ENCODE measurements around the gene STX1B.
"Not testable (repeated sequence)": the region's sequence is repeated elsewhere in the genome, so short reads cannot be mapped to it uniquely, and the experiment has no call there.

STX1B gene

GRCh38 chr16:31011815-31012214 is 1.4 kb upstream of the STX1B start:
- DNase-seq = not testable (repeated sequence)

DNA sequence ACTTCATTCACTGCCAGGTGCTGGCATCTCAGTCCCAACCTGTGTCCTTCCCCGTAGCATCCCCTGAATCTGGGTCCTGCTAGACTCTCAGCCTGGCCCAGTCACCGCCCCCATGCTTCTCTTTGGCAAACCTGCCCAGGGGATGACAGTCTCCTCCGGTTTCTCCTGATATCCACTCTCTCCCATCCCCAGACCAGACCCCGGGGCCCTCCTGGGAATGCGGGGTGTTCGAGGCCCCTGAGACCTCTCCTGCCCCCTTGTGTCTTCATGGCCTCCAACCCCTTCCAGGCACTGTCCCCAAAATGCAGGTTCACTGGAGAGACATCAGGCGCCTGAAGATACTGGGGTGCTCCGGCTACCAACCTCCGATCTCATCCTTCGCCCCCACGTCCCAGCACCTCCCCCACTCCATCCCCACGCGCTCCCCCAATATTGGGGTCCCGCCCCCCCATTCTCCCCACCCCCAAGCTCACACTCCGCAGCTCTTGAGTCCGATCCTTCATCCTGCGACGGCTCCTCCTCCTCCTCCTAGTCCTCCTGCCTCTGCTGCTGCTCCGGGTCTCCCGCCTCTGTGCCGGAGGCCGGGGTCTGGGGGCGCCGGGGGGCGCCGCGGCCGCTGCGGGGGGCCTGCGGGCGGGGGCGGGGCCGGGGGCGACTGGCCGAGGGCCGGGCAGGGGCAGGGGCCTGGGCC is 399 bp downstream of the STX1B start:
- DNase-seq = no peak

- DNase-seq = no peak
Measured at GRCh38 chr16:31009120-31009519, 1.3 kb downstream of the STX1B start.

GRCh38 chr16:31008551-31008950 is 1.9 kb downstream of the STX1B start:
- DNase-seq = no peak

DNA sequence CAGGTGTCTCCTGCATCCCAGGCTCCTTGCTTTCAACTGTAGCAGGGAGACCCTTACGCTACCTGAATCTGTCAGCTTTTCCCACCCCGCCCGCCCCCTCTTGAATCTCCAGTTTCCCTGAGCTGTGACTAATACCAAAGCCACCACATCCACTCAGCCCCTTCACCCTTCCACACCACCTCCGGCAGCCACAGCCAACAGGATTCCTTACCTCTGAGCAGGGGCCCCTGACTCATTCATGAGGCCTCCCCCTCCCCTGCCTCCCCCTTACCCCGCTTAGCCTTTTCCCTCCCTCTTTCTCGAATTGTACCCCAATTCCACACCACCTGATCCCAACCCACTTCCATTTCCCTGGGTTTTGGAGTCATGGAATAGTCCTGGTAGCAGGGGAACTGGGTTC is 2.3 kb downstream of the STX1B start:
- DNase-seq = peak; percentile 83

GRCh38 chr16:31007684-31008083 is 2.8 kb downstream of the STX1B start:
- DNase-seq = no peak

DNA sequence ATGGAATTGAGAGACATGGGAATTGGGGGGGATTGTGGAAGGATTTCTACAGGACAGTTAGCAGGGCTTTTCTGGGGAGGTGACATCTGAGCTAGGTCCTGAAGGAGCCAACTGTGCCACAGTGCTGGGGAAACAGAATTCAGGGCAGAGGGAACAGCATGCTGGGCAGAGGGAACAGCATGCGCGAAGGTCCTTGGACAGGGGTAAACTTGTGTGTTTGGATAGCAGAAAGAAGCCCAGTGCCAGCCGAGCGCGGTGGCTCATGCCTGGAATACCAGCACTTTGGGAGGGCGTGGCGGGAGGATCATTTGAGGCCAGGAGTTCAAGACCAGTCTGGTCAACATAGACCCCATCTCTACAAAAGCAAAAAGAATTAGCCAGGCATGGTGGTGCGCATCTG is 3.8 kb downstream of the STX1B start:
- DNase-seq = no peak

GRCh38 chr16:31006086-31006385 is 4.4 kb downstream of the STX1B start:
- DNase-seq = no peak

- no peak for DNase-seq
Measured at GRCh38 chr16:31005350-31006085, 4.9 kb downstream of the STX1B start.

DNA sequence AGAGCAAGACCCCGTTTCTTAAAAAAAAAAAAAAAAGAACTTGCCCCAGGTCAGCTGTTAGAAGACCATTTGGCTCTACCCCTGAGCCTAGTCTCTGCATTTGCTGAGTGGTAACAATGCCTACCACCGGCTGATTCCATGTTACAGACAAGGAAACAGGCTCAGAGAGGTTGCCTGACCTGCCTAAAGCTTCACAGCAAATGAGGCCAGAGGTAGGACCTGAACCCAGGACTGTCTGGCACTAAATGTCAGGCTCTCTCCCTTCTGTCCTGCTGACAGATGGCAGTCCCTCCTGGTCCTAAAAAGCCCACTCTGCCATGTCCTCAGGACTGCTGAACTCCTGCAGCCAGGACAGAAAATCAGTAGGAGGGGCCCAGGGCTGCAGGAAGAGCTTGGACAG is 5.8 kb downstream of the STX1B start:
- DNase-seq = no peak

- no peak for DNase-seq
Measured at GRCh38 chr16:31003744-31004143, 6.7 kb downstream of the STX1B start.

- no peak for DNase-seq
Measured at GRCh38 chr16:31002862-31003341, 7.5 kb downstream of the STX1B start.

GRCh38 chr16:31002250-31002700 is 8.2 kb downstream of the STX1B start:
- DNase-seq = no peak

- no peak for DNase-seq
Measured at GRCh38 chr16:31001507-31002249, 8.8 kb downstream of the STX1B start.

- no peak for DNase-seq
Measured at GRCh38 chr16:31000671-31001382, 9.6 kb downstream of the STX1B start.

DNA sequence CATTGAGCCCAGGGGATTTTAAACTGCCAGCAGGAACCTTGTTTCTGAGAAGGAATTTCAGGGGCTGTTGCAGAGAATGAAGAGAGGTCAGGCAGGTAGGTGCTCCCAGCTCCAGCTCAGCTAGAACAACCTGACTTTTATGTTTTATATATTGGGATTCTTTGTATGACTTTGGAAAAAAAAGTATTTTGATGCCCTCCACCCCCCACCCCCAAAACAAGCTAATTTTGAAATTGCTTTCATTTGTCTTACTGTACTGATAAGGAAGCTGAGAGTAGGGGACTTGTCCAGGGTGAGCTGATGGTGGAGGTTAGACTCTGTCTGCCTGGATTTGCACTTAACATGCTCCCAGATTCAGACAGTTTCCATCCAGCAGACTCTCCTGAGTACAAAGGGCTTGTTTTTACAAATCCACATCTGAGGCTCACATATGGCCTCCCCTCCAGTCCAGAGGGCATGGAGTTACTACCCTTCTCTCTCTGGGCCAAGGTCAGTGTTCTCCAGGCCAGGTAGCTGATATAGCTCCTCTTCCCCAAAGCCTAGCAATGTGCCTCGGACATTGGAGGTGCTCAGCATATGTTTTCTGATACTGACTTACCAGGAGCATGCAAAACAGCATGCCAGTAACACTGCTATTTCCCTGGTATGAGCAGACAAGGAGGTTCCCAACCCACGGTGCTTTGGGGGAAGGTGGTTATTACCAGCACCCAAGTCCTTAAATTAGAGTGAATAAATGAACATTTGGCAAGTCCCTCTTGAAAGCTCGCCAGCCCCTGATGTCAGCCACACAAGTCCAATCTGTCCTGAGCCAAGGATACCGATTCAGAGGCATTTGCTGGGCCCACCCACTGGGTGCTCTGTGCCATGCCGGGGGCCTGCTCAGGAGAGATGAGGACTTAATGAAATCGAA is 11.3 kb downstream of the STX1B start:
- DNase-seq = no peak

DNA sequence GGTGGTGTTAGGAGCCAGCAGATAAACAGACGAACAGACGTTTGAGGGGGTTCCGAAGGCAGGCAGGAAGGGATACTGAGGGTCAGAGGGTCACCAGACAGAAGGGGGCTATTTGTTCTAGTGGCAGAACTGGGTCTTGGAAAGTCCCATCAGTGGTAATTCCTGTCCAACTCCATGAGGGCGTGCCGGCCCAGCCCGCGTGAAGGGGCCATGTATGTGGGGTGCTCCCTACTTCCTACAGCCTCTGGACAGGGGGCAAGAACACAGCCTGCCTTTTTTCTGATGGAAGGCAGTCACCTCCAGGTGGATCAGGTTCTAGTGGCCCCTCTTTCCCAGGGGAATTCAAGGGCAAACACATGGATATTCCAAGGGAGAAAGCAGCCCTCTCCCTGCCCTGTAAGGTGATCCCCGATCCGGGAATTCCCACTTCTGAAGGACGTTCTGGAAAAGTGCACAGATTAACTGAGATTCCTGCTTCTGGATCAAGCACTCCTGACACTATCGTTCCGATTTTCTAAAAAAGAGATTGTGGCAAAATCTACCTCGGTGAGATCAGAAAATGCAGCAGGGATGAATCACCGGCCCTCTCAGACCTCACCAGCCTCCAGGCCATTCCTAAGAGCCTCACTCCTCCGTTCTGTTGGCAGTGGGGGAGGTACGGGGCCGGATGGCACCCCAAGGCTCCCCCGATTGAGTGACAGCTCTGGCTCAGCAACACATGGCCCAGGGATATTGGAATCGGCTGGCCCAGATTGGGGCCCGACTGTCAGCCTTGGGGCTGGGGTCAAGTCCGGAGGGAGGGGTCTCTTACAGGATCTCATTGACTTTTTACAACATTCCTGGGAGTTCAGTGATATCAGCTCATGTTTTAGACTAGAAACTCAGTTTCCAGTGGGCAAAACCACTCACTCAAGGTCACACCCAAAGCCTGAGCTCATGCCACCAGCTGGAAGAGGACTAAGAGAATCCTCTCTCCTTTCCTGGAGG is 12.4 kb downstream of the STX1B start:
- peak; percentile 80 for DNase-seq

DNA sequence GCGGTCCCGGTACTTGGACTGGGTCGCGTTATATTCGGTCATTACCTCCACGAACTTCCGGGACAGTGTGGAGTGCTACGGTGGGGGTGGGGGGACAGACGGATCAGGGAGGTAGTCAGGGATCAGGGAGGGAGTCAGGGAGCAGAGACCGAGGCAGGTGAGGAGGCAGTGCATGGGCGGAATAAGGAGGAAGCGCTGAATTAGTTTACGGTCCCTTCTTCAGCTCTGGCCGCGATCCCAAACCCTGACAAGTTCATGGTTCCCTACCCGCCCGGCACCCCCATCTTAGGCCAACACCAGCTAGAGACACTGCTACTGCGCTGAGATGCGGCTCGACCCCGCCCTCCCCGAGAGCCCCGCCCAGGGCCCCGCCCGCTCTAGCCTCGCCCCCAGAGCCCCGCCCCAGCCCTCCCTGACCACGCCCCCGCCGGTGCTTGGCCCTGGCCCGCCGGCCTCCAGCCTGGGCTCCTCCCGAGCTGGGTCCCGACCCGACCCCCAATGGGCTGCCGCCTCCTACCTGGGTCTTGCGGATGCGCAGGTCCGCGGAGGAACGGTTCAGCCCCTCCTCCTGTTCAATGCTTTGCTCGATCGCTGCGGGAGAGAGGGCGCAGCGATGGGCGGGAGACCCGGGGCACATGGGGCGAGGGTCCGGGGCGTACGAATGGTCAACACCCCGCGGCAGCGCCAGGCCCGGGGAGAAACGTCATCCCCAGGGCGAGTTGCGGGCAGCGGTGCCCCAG is 13.3 kb downstream of the STX1B start:
- peak; percentile 72 for DNase-seq

- DNase-seq = no peak
Measured at GRCh38 chr16:30996324-30996984, 14.0 kb downstream of the STX1B start.

DNA sequence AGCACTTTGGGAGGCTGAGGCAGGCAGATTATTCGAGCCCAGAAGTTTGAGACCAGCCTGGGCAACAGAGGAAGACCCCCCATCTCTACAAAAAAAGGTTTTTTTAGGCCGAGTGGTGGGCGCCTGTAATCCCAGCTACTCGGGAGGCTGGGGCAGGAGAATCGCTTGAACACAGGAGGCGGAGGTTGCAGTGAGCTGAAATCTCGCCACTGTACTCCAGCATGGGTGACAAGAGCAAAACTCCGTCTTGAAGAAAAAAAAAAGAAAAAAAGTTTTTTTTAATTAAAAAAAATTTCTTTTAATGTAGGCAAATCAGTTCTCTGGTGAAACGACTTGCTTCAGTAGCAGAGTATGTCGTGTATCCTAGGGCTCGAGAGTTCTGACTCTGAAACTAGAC is 14.5 kb downstream of the STX1B start:
- DNase-seq = no peak
